Measurements from ENCODE around the gene RAB9A. TPM values are rescaled to one million over a fixed set of nuclear protein-coding genes. Genes with fewer than 3 reads are reported as not detected.

Gene RAB9A
- total RNA-seq, 1 experiment from 2014 or later = 26.3 TPM

DNA sequence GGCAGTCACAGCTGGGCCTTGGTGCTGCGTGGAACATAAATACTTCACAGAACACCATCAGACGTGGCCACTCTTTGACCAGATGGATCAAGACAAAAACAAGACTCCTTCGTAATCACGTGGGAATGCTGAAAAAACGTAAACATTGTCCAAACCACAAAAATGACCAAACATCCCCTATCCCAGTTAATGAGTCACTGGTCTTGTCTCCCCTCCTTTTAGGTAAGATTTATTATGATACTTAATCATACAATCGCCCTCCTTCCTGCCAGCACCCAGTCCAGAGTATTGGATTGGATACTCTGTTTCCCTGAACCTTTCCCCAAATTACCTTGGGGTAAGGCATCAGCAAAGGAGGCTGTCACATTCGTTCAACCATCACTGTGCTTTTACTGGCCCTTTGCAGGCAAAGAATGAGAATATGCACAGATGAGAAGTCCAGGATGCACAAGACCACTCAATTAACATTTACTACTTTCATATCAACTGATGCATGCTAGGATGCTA, 36.6 kb upstream of the RAB9A start (continued):
- TF ChIP-seq, protein P1, sequence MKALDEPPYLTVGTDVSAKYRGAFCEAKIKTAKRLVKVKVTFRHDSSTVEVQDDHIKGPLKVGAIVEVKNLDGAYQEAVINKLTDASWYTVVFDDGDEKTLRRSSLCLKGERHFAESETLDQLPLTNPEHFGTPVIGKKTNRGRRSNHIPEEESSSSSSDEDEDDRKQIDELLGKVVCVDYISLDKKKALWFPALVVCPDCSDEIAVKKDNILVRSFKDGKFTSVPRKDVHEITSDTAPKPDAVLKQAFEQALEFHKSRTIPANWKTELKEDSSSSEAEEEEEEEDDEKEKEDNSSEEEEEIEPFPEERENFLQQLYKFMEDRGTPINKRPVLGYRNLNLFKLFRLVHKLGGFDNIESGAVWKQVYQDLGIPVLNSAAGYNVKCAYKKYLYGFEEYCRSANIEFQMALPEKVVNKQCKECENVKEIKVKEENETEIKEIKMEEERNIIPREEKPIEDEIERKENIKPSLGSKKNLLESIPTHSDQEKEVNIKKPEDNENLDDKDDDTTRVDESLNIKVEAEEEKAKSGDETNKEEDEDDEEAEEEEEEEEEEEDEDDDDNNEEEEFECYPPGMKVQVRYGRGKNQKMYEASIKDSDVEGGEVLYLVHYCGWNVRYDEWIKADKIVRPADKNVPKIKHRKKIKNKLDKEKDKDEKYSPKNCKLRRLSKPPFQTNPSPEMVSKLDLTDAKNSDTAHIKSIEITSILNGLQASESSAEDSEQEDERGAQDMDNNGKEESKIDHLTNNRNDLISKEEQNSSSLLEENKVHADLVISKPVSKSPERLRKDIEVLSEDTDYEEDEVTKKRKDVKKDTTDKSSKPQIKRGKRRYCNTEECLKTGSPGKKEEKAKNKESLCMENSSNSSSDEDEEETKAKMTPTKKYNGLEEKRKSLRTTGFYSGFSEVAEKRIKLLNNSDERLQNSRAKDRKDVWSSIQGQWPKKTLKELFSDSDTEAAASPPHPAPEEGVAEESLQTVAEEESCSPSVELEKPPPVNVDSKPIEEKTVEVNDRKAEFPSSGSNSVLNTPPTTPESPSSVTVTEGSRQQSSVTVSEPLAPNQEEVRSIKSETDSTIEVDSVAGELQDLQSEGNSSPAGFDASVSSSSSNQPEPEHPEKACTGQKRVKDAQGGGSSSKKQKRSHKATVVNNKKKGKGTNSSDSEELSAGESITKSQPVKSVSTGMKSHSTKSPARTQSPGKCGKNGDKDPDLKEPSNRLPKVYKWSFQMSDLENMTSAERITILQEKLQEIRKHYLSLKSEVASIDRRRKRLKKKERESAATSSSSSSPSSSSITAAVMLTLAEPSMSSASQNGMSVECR (CRISPR knock-in tag; IDR thresholded peaks at IDR 0.05; ENCODE audit: borderline replicate concordance) = no peak
- TF ChIP-seq ZNF263 (CRISPR knock-in tag; IDR thresholded peaks at IDR 0.05; ENCODE audit: low read depth) (no peak), E2F4 (CRISPR knock-in tag; IDR thresholded peaks at IDR 0.05; ENCODE audit: borderline replicate concordance, low read depth) (no peak), NFE2L1 (CRISPR knock-in tag; IDR thresholded peaks at IDR 0.05) (no peak), ZNF138 (CRISPR knock-in tag; conservative IDR thresholded peaks at IDR 0.05) (no peak), E2F1 (CRISPR knock-in tag; IDR thresholded peaks at IDR 0.05) (no peak)

GRCh38 chrX:13652850-13653693, 35.9 kb upstream of the RAB9A start, which contains the start of gene TCEANC:
Gene TCEANC, plus strand, starts transcription at chrX:13653141. Its CDS starts 9,368 bp downstream, at chrX:13662509.
- no peaks in the 10 kb centered on the region for H3K9me3 Mint-ChIP-seq
- peak within 1 kb of the TSS; percentile 77 for H3K4me3 Mint-ChIP-seq
- peak; percentile 94 for ATAC-seq
- ChIA-PET POLR2A (interaction anchor here (0.6 kb wide), 1 partner anchor 61 kb away, joined by 6 read pairs; no protein-coding TSS in a partner anchor), CTCF (interaction anchor here (0.6 to 0.9 kb wide), 2 partner anchors 39 to 706 kb away, joined by 3 read pairs; no protein-coding TSS in a partner anchor)
- TF ChIP-seq USF1 (CRISPR knock-in tag; IDR thresholded peaks at IDR 0.05) (peak; percentile 95), NFYB (CRISPR knock-in tag; conservative IDR thresholded peaks at IDR 0.05; ENCODE audit: low read depth) (peak; percentile 82), TP53 (CRISPR knock-in tag; IDR thresholded peaks at IDR 0.05) (no peak), CREM (CRISPR knock-in tag; IDR thresholded peaks at IDR 0.05) (0 out of 2 replicates have a peak, but pooled peaks have one; percentile 21), SP1 (CRISPR knock-in tag; conservative IDR thresholded peaks at IDR 0.05) (peak; percentile 44; the same call in 1 of the 2 replicates), FOXK1 (CRISPR knock-in tag; IDR thresholded peaks at IDR 0.05) (peak; percentile 64), NFE2L1 (CRISPR knock-in tag; IDR thresholded peaks at IDR 0.05) (peak; percentile 73), FOXP1 (CRISPR knock-in tag; IDR thresholded peaks at IDR 0.05; ENCODE audit: borderline replicate concordance) (peak; percentile 61; the same call in 1 of the 2 replicates), MXD4 (CRISPR knock-in tag; IDR thresholded peaks at IDR 0.05; ENCODE audit: borderline replicate concordance) (no peak)
- TF ChIP-seq, protein P2, sequence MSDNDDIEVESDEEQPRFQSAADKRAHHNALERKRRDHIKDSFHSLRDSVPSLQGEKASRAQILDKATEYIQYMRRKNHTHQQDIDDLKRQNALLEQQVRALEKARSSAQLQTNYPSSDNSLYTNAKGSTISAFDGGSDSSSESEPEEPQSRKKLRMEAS (CRISPR knock-in tag; IDR thresholded peaks at IDR 0.05) = peak; percentile 69; the same call in 1 of the 2 replicates
- TF ChIP-seq, protein P3, sequence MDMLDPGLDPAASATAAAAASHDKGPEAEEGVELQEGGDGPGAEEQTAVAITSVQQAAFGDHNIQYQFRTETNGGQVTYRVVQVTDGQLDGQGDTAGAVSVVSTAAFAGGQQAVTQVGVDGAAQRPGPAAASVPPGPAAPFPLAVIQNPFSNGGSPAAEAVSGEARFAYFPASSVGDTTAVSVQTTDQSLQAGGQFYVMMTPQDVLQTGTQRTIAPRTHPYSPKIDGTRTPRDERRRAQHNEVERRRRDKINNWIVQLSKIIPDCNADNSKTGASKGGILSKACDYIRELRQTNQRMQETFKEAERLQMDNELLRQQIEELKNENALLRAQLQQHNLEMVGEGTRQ (CRISPR knock-in tag; IDR thresholded peaks at IDR 0.05) = peak; percentile 95
- DNase-seq (ENCODE audit: low spot score) = peak; percentile 84
- H3K36me3 Mint-ChIP-seq = no peaks in the 10 kb centered on the region
- H3K27ac Mint-ChIP-seq = peak within 1 kb of the TSS; percentile 57
- H3K4me1 Mint-ChIP-seq = no peaks in the 10 kb centered on the region
- H3K27me3 Mint-ChIP-seq (ENCODE audit: low read depth) = no peaks in the 10 kb centered on the region
